ENCODE data around the gene CYB5B. TPM values are rescaled to one million over a fixed set of nuclear protein-coding genes. Genes with fewer than 3 reads are reported as not detected.

The CYB5B gene
- total and polyA plus RNA-seq, 4 donors, result 61.8 to 105 (median 97.6) TPM

DNA sequence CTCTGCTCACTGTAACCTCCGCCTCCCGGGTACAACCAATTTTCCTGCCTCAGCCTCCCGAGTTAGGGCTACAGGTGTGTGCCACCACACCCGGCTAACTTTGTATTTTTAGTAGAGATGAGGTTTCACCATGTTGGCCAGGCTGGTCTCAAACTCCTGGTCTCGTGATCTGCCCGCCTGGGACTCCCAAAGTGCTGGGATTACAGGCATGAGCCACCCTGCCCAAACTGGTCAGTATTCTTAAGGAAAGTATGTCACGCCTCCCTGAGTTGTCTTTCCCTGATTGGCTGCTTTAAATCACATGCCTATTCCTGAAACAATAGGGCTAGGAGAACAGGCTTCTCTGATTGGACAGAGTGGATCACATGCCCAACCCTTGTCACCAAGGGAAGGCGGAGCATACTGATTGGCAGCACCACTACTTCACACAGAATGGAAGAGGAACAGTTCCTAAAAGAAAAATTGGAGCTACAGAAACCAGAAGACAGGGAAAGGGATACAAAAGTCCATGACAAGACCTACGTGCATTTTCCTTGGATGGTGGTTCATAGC lies 17.6 kb upstream of the CYB5B start:
- no peaks in the 10 kb centered on the region for H3K9me3 ChIP-seq (ENCODE audit: control insufficient read depth, insufficient read depth, low read length)
- H3K27me3 ChIP-seq (ENCODE audit: control insufficient read depth, insufficient read depth, low read length), result no peaks in the 10 kb centered on the region
- H3K36me3 ChIP-seq (ENCODE audit: control insufficient read depth, insufficient read depth, low read length), result no peaks in the 10 kb centered on the region
- no peak overlapping the region for H3K4me3 ChIP-seq (ENCODE audit: low read depth, low read length)
- no peak for DNase-seq (ENCODE audit: low read depth in 4 of 6, low spot score in 6 of 6)
- no peak overlapping the region for H3K27ac ChIP-seq (ENCODE audit: low read depth, low read length)
- 100% methylated on average over 6 of the region's 9 CpGs for WGBS (ENCODE audit: insufficient coverage)
- H3K4me1 ChIP-seq (ENCODE audit: control insufficient read depth, insufficient read depth, low read length), result peaks cover 5% of the 10 kb centered on the region

DNA sequence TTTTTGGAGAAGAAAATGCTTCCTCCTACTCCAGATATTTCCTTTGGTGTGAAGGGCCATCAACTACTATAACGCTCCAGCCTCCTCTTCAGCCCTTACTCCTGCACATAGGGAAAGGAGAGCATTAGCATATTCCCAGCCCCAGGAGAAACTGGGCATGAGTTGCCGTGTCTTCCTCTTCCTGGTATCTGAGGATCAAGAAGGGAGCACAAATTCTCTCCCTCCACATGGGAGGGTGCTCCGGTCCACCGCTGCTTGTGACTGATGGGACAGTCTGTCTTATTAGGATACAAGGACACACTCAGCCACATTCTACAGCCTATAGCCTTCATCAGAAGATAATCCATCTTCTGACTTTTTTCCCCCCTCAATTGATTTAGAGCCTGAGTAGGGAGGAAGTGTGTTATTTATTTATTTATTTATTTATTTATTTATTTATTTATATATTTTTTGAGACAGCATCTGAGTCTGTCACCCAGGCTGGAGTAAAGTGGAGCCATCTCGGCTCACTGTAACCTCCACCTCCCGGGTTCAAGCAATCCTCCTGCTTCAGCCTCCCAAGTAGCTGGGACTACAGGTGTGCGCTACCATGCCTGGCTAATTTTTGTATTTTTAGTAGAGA lies 16.6 kb upstream of the CYB5B start:
- no peaks in the 10 kb centered on the region for H3K36me3 ChIP-seq (ENCODE audit: control insufficient read depth, insufficient read depth, low read length)
- H3K4me3 ChIP-seq (ENCODE audit: low read depth, low read length), result no peak overlapping the region
- H3K4me1 ChIP-seq (ENCODE audit: control insufficient read depth, insufficient read depth, low read length), result peaks cover 5% of the 10 kb centered on the region
- H3K27ac ChIP-seq (ENCODE audit: low read depth, low read length), result no peak overlapping the region
- 100% methylated on average over 1 of the region's 7 CpGs for WGBS (ENCODE audit: insufficient coverage)
- H3K27me3 ChIP-seq (ENCODE audit: control insufficient read depth, insufficient read depth, low read length), result no peaks in the 10 kb centered on the region
- no peaks in the 10 kb centered on the region for H3K9me3 ChIP-seq (ENCODE audit: control insufficient read depth, insufficient read depth, low read length)
- no peak for DNase-seq (ENCODE audit: low read depth in 4 of 6, low spot score in 6 of 6)

GRCh38 chr16:69408475-69408874 lies 15.9 kb upstream of the CYB5B start:
- no peak for DNase-seq (ENCODE audit: low read depth in 4 of 6, low spot score in 6 of 6)
- Histone ChIP-seq H3K27ac (ENCODE audit: low read depth, low read length) (no peak overlapping the region), H3K36me3 (ENCODE audit: control insufficient read depth, insufficient read depth, low read length) (no peaks in the 10 kb centered on the region), H3K27me3 (ENCODE audit: control insufficient read depth, insufficient read depth, low read length) (no peaks in the 10 kb centered on the region), H3K4me3 (ENCODE audit: low read depth, low read length) (no peak overlapping the region), H3K9me3 (ENCODE audit: control insufficient read depth, insufficient read depth, low read length) (no peaks in the 10 kb centered on the region), H3K4me1 (ENCODE audit: control insufficient read depth, insufficient read depth, low read length) (peaks cover 5% of the 10 kb centered on the region)
- 91% methylated on average over 5 of the region's 6 CpGs for WGBS (ENCODE audit: insufficient coverage)

DNA sequence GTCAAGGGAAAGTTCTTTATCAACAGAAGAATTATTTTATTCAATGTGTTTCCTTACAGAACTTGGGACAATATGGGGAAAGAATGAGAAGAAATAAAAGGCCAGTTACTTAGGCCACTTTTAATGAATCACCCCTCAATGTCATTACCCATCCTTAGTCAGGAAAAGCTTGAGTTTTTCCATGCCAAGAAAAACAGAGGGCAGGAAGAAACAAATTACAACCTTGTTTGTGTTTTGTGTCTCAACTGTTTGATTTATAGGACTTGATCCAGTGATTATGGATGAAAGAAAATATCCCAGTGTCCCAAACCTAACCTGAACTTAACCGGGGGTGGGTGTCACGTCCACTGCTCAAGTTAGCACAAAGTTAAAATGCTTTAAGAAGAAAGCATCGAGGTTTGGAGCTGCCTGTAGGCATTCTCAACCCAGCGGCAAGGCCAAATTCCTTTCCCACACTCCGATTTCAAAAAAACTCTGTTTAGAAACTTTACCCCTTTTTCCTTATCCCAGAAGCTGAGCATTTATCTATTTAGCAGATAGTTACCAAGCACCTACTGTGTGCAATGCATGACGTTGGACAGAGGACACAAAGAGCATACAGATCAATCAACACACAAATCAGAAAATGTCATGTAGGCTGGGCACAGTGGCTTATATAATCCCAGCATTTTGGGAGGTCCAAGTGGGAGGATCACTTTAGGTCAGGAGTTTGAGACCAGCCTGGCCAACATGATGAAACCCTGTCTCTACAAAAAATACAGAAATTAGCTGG lies 14.0 kb upstream of the CYB5B start:
- H3K9me3 ChIP-seq (ENCODE audit: control insufficient read depth, insufficient read depth, low read length), result no peaks in the 10 kb centered on the region
- 78% methylated on average over 3 of the region's 6 CpGs for WGBS (ENCODE audit: insufficient coverage)
- no peak for DNase-seq (ENCODE audit: low read depth in 4 of 6, low spot score in 6 of 6)
- H3K27me3 ChIP-seq (ENCODE audit: control insufficient read depth, insufficient read depth, low read length), result no peaks in the 10 kb centered on the region
- H3K27ac ChIP-seq (ENCODE audit: low read depth, low read length), result peak overlapping the region; percentile 11
- H3K4me1 ChIP-seq (ENCODE audit: control insufficient read depth, insufficient read depth, low read length), result no peaks in the 10 kb centered on the region
- H3K4me3 ChIP-seq (ENCODE audit: low read depth, low read length), result no peak overlapping the region
- H3K36me3 ChIP-seq (ENCODE audit: control insufficient read depth, insufficient read depth, low read length), result no peaks in the 10 kb centered on the region

GRCh38 chr16:69411064-69411985 lies 13.1 kb upstream of the CYB5B start:
- no peak overlapping the region for H3K27ac ChIP-seq (ENCODE audit: low read depth, low read length)
- no peaks in the 10 kb centered on the region for H3K36me3 ChIP-seq (ENCODE audit: control insufficient read depth, insufficient read depth, low read length)
- no peaks in the 10 kb centered on the region for H3K9me3 ChIP-seq (ENCODE audit: control insufficient read depth, insufficient read depth, low read length)
- no peaks in the 10 kb centered on the region for H3K27me3 ChIP-seq (ENCODE audit: control insufficient read depth, insufficient read depth, low read length)
- H3K4me3 ChIP-seq (ENCODE audit: low read depth, low read length), result no peak overlapping the region
- WGBS (ENCODE audit: insufficient coverage), result 94% methylated on average over 12 of the region's 18 CpGs
- no peaks in the 10 kb centered on the region for H3K4me1 ChIP-seq (ENCODE audit: control insufficient read depth, insufficient read depth, low read length)
- DNase-seq (ENCODE audit: low read depth in 4 of 6, low spot score in 6 of 6), result no peak

DNA sequence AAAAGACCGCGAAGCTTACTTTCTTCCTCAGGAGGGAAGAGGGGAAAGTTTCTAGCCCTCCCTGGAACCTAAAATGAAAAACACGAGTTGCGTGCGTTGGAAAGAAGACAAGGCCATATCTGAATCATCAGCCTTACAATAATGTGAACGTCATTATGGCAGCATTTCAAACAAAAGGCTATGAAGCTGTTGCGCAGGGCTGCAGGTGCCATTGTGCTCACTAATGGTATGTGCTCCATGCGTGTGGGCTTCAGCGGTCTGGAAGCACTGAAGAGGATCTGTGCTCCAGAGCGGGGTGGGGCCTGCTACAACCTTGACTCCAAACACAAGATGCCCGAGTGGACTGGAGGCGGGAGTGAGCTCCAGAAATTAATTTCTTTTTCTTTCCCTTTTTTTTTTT lies 12.1 kb upstream of the CYB5B start:
- Histone ChIP-seq H3K4me1 (ENCODE audit: control insufficient read depth, insufficient read depth, low read length) (peaks cover 2% of the 10 kb centered on the region), H3K4me3 (ENCODE audit: low read depth, low read length) (no peak overlapping the region), H3K27ac (ENCODE audit: low read depth, low read length) (no peak overlapping the region), H3K9me3 (ENCODE audit: control insufficient read depth, insufficient read depth, low read length) (no peaks in the 10 kb centered on the region), H3K27me3 (ENCODE audit: control insufficient read depth, insufficient read depth, low read length) (no peaks in the 10 kb centered on the region), H3K36me3 (ENCODE audit: control insufficient read depth, insufficient read depth, low read length) (no peaks in the 10 kb centered on the region)
- no peak for DNase-seq (ENCODE audit: low read depth in 4 of 6, low spot score in 6 of 6)
- 82% methylated on average over 7 of the region's 12 CpGs for WGBS (ENCODE audit: insufficient coverage)

DNA sequence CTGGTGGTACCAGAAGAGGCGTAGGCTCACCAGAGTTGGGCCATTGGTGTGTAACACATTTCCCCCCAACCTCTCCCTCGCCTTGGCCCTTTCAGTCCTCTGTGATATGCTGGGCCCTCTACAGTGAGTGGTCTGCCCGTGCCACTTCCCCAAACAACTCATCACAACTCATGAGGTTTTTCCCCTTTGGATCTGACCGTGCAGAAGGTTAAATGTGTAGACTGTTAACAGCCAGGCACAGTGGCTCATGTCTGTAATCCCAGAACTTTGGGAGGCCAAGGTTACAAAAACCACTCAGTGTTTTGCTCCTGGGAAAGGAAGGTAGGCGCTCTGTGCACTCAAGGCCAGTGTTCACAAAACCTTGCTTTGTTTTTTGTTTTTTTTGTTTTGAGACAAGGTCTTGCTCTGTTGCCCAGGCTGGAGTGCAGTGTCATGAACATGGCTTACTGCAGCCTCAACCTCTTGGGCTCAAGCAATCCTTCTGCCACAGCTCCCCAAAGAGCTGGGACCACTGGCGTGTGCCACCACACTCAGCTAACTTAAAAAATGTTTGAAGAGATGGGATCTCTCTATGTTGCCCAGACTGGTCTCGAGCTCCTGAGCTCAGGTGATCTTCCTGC lies 11.3 kb upstream of the CYB5B start:
- H3K9me3 ChIP-seq (ENCODE audit: control insufficient read depth, insufficient read depth, low read length), result no peaks in the 10 kb centered on the region
- H3K36me3 ChIP-seq (ENCODE audit: control insufficient read depth, insufficient read depth, low read length), result no peaks in the 10 kb centered on the region
- no peaks in the 10 kb centered on the region for H3K27me3 ChIP-seq (ENCODE audit: control insufficient read depth, insufficient read depth, low read length)
- H3K4me3 ChIP-seq (ENCODE audit: low read depth, low read length), result no peak overlapping the region
- DNase-seq (ENCODE audit: low read depth in 4 of 6, low spot score in 6 of 6), result no peak
- H3K27ac ChIP-seq (ENCODE audit: low read depth, low read length), result no peak overlapping the region
- peaks cover 5% of the 10 kb centered on the region for H3K4me1 ChIP-seq (ENCODE audit: control insufficient read depth, insufficient read depth, low read length)
- WGBS (ENCODE audit: insufficient coverage), result 80% methylated on average over 4 of the region's 7 CpGs

- no peaks in the 10 kb centered on the region for H3K9me3 ChIP-seq (ENCODE audit: control insufficient read depth, insufficient read depth, low read length)
- H3K27me3 ChIP-seq (ENCODE audit: control insufficient read depth, insufficient read depth, low read length), result no peaks in the 10 kb centered on the region
- peaks cover 5% of the 10 kb centered on the region for H3K4me1 ChIP-seq (ENCODE audit: control insufficient read depth, insufficient read depth, low read length)
- 43% methylated on average over 6 of the region's 7 CpGs for WGBS (ENCODE audit: insufficient coverage)
- peak in 1 of 6 donors; percentile 28 for DNase-seq (ENCODE audit: low read depth in 4 of 6, low spot score in 6 of 6)
- H3K27ac ChIP-seq (ENCODE audit: low read depth, low read length), result no peak overlapping the region
- no peak overlapping the region for H3K4me3 ChIP-seq (ENCODE audit: low read depth, low read length)
- H3K36me3 ChIP-seq (ENCODE audit: control insufficient read depth, insufficient read depth, low read length), result no peaks in the 10 kb centered on the region
These were observed 6.8 kb upstream of the CYB5B start for GRCh38 chr16:69417520-69418199.

DNA sequence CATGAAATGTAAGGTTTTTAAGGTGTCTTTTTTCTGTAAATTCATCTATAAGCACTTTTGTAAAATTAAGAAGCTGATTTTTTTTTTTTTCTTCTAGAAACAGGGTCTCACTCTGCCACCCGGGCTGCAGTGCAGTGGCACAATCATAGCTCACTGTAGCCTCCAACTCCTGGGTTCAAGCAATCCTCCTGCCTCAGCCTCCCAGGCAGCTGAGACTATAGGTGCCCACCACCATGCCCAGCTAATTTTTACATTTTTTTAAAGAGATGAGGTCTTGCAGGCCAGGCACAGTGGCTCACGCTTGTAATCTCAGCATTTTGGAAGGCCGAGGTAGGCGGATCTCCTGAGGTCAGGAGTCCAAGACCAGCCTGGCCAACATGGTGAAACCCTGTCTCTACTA lies 4.5 kb upstream of the CYB5B start:
- no peak for DNase-seq (ENCODE audit: low read depth in 4 of 6, low spot score in 6 of 6)
- Histone ChIP-seq H3K4me3 (ENCODE audit: low read depth, low read length) (no peak overlapping the region), H3K27me3 (ENCODE audit: control insufficient read depth, insufficient read depth, low read length) (no peaks in the 10 kb centered on the region), H3K4me1 (ENCODE audit: control insufficient read depth, insufficient read depth, low read length) (peaks cover 13% of the 10 kb centered on the region), H3K36me3 (ENCODE audit: control insufficient read depth, insufficient read depth, low read length) (no peaks in the 10 kb centered on the region), H3K27ac (ENCODE audit: low read depth, low read length) (no peak overlapping the region), H3K9me3 (ENCODE audit: control insufficient read depth, insufficient read depth, low read length) (no peaks in the 10 kb centered on the region)
- 93% methylated on average over 4 of the region's 4 CpGs for WGBS (ENCODE audit: insufficient coverage)
